Gastrocnemius medialis (tissue), 4 donors: Measurements from ENCODE around the gene NDST3.

ENCODE experiments used
- POLR2A ChIP-seq, 2 donors: fragments of 450-650 bp; IDR thresholded peaks; one replicate each; pipeline ENCODE4 v1.6.1; 2017; ENCODE audit warnings: antibody characterized with exemption in 2 of 2, mild to moderate bottlenecking in 2 of 2, moderate library complexity in 2 of 2
- TF ChIP-seq, protein P1 (sequence below), 5 experiments: fragments of 450-650 bp in 3 of 5; fragments of 200-600 bp in 2 of 5; sonication (generic) in 2 of 5; IDR thresholded peaks in 4 of 5; conservative IDR thresholded peaks in 1 of 5; 1 replicate in 4 of 5; 2 replicates in 1 of 5; pipeline ENCODE4 v1.5.1; 2016 to 2019; ENCODE audit warnings: antibody characterized with exemption in 5 of 5, mild to moderate bottlenecking in 3 of 5, moderate library complexity in 3 of 5

DNA sequence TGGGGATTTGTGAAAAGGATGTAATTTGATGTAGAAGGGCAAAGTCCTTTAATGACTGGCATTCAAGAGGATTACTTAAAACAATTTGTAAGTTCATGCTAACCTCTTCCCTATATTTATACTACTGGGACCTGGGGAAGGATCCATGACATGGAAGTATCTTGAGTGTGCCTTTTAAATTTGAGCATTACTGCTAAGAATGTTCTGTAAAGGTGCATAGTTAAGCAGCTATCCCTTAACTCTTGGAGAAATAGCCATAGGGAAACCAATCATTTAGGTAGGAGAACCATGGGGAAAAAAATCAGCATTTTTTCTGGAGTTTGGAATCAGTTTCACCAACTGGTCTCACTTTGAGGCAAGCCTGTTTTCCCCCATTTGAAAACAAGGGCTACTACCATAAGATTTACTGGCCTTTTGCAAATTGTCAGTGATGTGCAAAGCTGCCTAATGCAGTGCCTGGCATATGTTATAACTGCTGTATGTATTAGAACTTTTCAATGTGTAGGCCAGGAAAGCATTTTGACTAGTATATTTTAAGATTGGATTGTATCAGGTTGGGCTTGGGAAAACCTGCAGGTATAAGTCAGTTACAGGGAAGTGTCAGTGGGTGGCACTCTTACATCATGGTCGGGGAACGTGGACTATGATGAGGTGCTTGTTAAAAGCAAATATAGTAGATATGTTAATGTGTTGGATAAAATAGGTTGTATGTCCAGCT is 246.4 kb downstream of the NDST3 start:
- TF ChIP-seq, protein P1, sequence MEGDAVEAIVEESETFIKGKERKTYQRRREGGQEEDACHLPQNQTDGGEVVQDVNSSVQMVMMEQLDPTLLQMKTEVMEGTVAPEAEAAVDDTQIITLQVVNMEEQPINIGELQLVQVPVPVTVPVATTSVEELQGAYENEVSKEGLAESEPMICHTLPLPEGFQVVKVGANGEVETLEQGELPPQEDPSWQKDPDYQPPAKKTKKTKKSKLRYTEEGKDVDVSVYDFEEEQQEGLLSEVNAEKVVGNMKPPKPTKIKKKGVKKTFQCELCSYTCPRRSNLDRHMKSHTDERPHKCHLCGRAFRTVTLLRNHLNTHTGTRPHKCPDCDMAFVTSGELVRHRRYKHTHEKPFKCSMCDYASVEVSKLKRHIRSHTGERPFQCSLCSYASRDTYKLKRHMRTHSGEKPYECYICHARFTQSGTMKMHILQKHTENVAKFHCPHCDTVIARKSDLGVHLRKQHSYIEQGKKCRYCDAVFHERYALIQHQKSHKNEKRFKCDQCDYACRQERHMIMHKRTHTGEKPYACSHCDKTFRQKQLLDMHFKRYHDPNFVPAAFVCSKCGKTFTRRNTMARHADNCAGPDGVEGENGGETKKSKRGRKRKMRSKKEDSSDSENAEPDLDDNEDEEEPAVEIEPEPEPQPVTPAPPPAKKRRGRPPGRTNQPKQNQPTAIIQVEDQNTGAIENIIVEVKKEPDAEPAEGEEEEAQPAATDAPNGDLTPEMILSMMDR (IDR thresholded peaks at IDR 0.05 in 4 of 5, conservative IDR thresholded peaks at IDR 0.05 in 1 of 5), result peak in 2 of 5 experiments; percentile 26 to 34
- no peak for TF ChIP-seq POLR2A (IDR thresholded peaks at IDR 0.05)
